GM12878 (cell line): Measurements from ENCODE around the gene ICA1L.
"Not testable (repeated sequence)": the region's sequence is repeated elsewhere in the genome, so short reads cannot be mapped to it uniquely, and the experiment has no call there.

Experiments
- ATF2 ChIP-seq: IDR thresholded peaks from 2 replicates; pipeline ENCODE4 v1.6.1; 2012; ENCODE audit warnings: low read length, inconsistent platforms
- CREB1 ChIP-seq: IDR thresholded peaks from 2 replicates; pipeline ENCODE4 v1.6.1; 2012; ENCODE audit warnings: low read depth, mild to moderate bottlenecking, inconsistent platforms
- CTCF ChIP-seq, 3 experiments: IDR thresholded peaks in 2 of 3; conservative IDR thresholded peaks in 1 of 3; 2 replicates each; pipeline ENCODE4 v1.5.1; 2011; ENCODE audit warnings: low read depth in 3 of 3, low read length in 3 of 3, mild to moderate bottlenecking in 3 of 3, control low read depth in 2 of 3, moderate library complexity in 2 of 3, inconsistent platforms in 1 of 3, mixed read lengths in 1 of 3; ENCODE audit not compliant: control insufficient read depth in 2 of 3, insufficient read depth in 1 of 3; ENCODE audit errors: extremely low read depth in 1 of 3
- EZH2 ChIP-seq: IDR thresholded peaks from 2 replicates; pipeline ENCODE4 v1.6.1; 2012; ENCODE audit warnings: low read depth, mild to moderate bottlenecking, control low read depth, inconsistent platforms, low read length, borderline replicate concordance; ENCODE audit not compliant: control insufficient read depth
- GABPA ChIP-seq: IDR thresholded peaks from 2 replicates; pipeline ENCODE4 v1.6.1; 2014; ENCODE audit warnings: antibody characterized with exemption, low read depth, mild to moderate bottlenecking, inconsistent platforms
- JUNB ChIP-seq: IDR thresholded peaks from 2 replicates; pipeline ENCODE4 v1.6.1; 2016; ENCODE audit warnings: antibody characterized with exemption, mild to moderate bottlenecking
- NFYA ChIP-seq: IDR thresholded peaks from 2 replicates; pipeline ENCODE4 v1.6.1; 2011; ENCODE audit warnings: low read depth, mild to moderate bottlenecking, low read length, improper control_type of control experiment, borderline replicate concordance
- NRF1 ChIP-seq: conservative IDR thresholded peaks from 2 replicates; pipeline ENCODE4 v1.6.1; 2011; ENCODE audit warnings: mild to moderate bottlenecking, low read depth, low read length, improper control_type of control experiment
- POLR2A ChIP-seq: IDR thresholded peaks from 2 replicates; pipeline ENCODE4 v1.6.1; 2011; ENCODE audit warnings: low read depth, mild to moderate bottlenecking, low read length
- SRF ChIP-seq, 2 experiments: IDR thresholded peaks; 2 replicates each; pipeline ENCODE4 v1.6.1; 2011; ENCODE audit warnings: low read depth in 2 of 2, low read length in 2 of 2, mild to moderate bottlenecking in 1 of 2, moderate library complexity in 1 of 2
- TBL1XR1 ChIP-seq: IDR thresholded peaks from 2 replicates; pipeline ENCODE4 v1.6.1; 2012; ENCODE audit warnings: low read depth, low read length, improper control_type of control experiment
- YY1 ChIP-seq: IDR thresholded peaks from 2 replicates; pipeline ENCODE4 v1.6.1; 2011; ENCODE audit warnings: low read depth, mild to moderate bottlenecking, low read length
- ZBTB33 ChIP-seq: fragments of 450-650 bp; IDR thresholded peaks from 2 replicates; pipeline ENCODE4 v1.6.1; 2017; ENCODE audit warnings: mild to moderate bottlenecking
- ZNF687 ChIP-seq: fragments of 450-650 bp; IDR thresholded peaks from 2 replicates; pipeline ENCODE4 v1.6.1; 2017; ENCODE audit warnings: mild to moderate bottlenecking, moderate library complexity

GRCh38 chr2:202905507-202905906, 33.9 kb upstream of the ICA1L start:
- not testable (repeated sequence) for TF ChIP-seq JUNB; NRF1; CREB1; ZBTB33; TBL1XR1; POLR2A; EZH2; ZNF687; SRF (IDR thresholded peaks at IDR 0.05; ENCODE audit: low read depth in 2 of 2, low read length in 2 of 2); YY1; CTCF (IDR thresholded peaks at IDR 0.05 in 2 of 3, conservative IDR thresholded peaks at IDR 0.05 in 1 of 3; ENCODE audit: control insufficient read depth in 2 of 3, extremely low read depth in 1 of 3, insufficient read depth in 1 of 3, low read depth in 3 of 3, low read length in 3 of 3); ATF2; GABPA; NFYA
